Measurements from ENCODE around the gene NTN5. TPM values are rescaled to one million over a fixed set of nuclear protein-coding genes. Genes with fewer than 3 reads are reported as not detected.

The NTN5 gene
- total and polyA plus RNA-seq, 9 of the 15 experiments (the other 6 are each of a cell fraction or from before 2014, with no cell fraction given), result not detected

DNA sequence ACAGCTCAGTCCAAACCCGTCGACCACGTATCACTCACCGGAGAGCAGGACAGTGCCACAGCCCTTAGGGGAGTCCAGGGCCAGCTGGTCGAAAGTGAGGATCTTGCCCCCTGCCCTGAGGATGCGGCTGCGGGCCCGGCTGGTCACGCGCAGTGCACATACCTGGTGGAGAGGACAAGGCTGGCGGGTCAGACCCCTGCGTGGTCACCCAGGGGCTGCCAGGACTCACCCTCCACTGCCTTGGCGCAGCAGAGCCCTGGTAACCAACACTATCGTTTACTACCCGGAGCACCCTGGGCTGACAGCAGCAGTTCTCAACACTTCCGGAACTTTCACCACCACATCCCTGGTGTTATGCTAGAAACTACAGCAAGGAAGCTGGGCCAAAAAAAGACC is 56.8 kb downstream of the NTN5 start:
- intact Hi-C loops (cut with micrococcal nuclease), result no loop called here
- peak overlapping the region; percentile 5 to 94; a peak in 2 of 4 replicates for H3K9ac ChIP-seq (ENCODE audit: insufficient read depth in 1 of 2, low read depth in 2 of 2, low read length in 2 of 2)
- no peaks in the 10 kb centered on the region for H3K27me3 ChIP-seq (ENCODE audit: control insufficient read depth in 2 of 2, insufficient read depth in 2 of 2, low read length in 2 of 2)
- POLR2A ChIA-PET, result interaction anchor here (0.6 to 4.7 kb wide), 16 partner anchors 8 to 974 kb away, joined by 3 to 85 read pairs (median 3); partner anchors contain the start of gene SPACA4
- no peaks in the 10 kb centered on the region for H3K9me3 ChIP-seq (replicated peaks; ENCODE audit: control insufficient read depth, insufficient read depth, low read depth, low read length)
- BruUV-seq (replicated peaks), result no TSS peak
- 85% methylated on average over 11 of the region's 16 CpGs for WGBS (ENCODE audit: insufficient coverage, low coverage, missing lambda C conversion rate)
- peaks cover 44% of the 10 kb centered on the region for H3K79me2 ChIP-seq (ENCODE audit: control insufficient read depth, insufficient read depth, low read length)
- in situ Hi-C loops (cut with MboI), result no loop called here
- H4K20me1 ChIP-seq (replicated peaks; ENCODE audit: control insufficient read depth, insufficient read depth, low read length), result peaks cover 37% of the 10 kb centered on the region
- ATAC-seq (no peak), DNase-seq (ENCODE audit: extremely low read depth in 1 of 4, low spot score in 3 of 4) (no peak), FAIRE-seq (no peak)
- peak overlapping the region; percentile 64; the same call in 1 of the 2 replicates for H3K4me3 ChIP-seq
- H3K4me1 ChIP-seq (replicated peaks in 1 of 2; ENCODE audit: control insufficient read depth in 2 of 2, insufficient read depth in 2 of 2, low read length in 2 of 2), result peaks cover 30 to 60% of the 10 kb centered on the region in 2 experiments; a peak in 4 of 5 replicates
- TF ChIP-seq, protein P1, sequence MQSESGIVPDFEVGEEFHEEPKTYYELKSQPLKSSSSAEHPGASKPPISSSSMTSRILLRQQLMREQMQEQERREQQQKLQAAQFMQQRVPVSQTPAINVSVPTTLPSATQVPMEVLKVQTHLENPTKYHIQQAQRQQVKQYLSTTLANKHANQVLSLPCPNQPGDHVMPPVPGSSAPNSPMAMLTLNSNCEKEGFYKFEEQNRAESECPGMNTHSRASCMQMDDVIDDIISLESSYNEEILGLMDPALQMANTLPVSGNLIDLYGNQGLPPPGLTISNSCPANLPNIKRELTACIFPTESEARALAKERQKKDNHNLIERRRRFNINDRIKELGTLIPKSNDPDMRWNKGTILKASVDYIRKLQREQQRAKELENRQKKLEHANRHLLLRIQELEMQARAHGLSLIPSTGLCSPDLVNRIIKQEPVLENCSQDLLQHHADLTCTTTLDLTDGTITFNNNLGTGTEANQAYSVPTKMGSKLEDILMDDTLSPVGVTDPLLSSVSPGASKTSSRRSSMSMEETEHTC (IDR thresholded peaks at IDR 0.05), result no peak
- no peak for TF ChIP-seq IRF2 (CRISPR knock-in tag; IDR thresholded peaks at IDR 0.05)
- peak; percentile 83 for TF ChIP-seq RBFOX2 (IDR thresholded peaks at IDR 0.05; ENCODE audit: low read depth, low read length)
- TF ChIP-seq, protein P2, sequence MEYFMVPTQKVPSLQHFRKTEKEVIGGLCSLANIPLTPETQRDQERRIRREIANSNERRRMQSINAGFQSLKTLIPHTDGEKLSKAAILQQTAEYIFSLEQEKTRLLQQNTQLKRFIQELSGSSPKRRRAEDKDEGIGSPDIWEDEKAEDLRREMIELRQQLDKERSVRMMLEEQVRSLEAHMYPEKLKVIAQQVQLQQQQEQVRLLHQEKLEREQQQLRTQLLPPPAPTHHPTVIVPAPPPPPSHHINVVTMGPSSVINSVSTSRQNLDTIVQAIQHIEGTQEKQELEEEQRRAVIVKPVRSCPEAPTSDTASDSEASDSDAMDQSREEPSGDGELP (CRISPR knock-in tag; IDR thresholded peaks at IDR 0.05; ENCODE audit: borderline replicate concordance), result peak; percentile 31; the same call in 1 of the 2 replicates
- TF ChIP-seq POLR2G (IDR thresholded peaks at IDR 0.05; ENCODE audit: low read depth, low read length), result peak; percentile 73
- TF ChIP-seq, protein P3, sequence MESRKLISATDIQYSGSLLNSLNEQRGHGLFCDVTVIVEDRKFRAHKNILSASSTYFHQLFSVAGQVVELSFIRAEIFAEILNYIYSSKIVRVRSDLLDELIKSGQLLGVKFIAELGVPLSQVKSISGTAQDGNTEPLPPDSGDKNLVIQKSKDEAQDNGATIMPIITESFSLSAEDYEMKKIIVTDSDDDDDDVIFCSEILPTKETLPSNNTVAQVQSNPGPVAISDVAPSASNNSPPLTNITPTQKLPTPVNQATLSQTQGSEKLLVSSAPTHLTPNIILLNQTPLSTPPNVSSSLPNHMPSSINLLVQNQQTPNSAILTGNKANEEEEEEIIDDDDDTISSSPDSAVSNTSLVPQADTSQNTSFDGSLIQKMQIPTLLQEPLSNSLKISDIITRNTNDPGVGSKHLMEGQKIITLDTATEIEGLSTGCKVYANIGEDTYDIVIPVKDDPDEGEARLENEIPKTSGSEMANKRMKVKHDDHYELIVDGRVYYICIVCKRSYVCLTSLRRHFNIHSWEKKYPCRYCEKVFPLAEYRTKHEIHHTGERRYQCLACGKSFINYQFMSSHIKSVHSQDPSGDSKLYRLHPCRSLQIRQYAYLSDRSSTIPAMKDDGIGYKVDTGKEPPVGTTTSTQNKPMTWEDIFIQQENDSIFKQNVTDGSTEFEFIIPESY (CRISPR knock-in tag; IDR thresholded peaks at IDR 0.05), result 0 out of 2 replicates have a peak, but pooled peaks have one; percentile 14
- TF ChIP-seq CCNT2 (IDR thresholded peaks at IDR 0.05; ENCODE audit: borderline replicate concordance, extremely low read depth, insufficient read length, low read depth, low read length), result peak; percentile 21
- TF ChIP-seq BRD4 (IDR thresholded peaks at IDR 0.05), result no peak
- CTCF ChIA-PET (ENCODE audit: low intra/inter-chr PET ratio), result no interaction called here
- no peak overlapping the region for H3K27ac ChIP-seq (ENCODE audit: extremely low read depth, low read depth, low read length)
- H3K36me3 ChIP-seq (ENCODE audit: control insufficient read depth, insufficient read depth, low read length), result peaks cover 38% of the 10 kb centered on the region; the same call in 2 of the 3 replicates
- H3K9me1 ChIP-seq (ENCODE audit: control insufficient read depth, insufficient read depth, low read length), result peaks cover 11% of the 10 kb centered on the region
- H3K4me2 ChIP-seq (ENCODE audit: insufficient read depth, low read length), result peak overlapping the region; percentile 91; the same call in 1 of the 2 replicates
- H2AFZ ChIP-seq (ENCODE audit: low read depth, low read length), result no peak overlapping the region
